Vagina (tissue), 2 donors: ENCODE results near the gene ARHGAP4.

Experiments used
- CTCF ChIP-seq, 3 experiments: fragments of 450-650 bp in 2 of 3; fragments of 200-600 bp in 1 of 3; sonication (generic) in 1 of 3; IDR thresholded peaks; one replicate each; pipeline ENCODE4 v1.5.1; 2017 to 2019; ENCODE audit warnings: antibody characterized with exemption in 3 of 3, mild to moderate bottlenecking in 2 of 3, moderate library complexity in 2 of 3
- POLR2A ChIP-seq, 2 donors: fragments of 450-650 bp; IDR thresholded peaks; one replicate each; pipeline ENCODE4 v1.6.1; 2017; ENCODE audit warnings: antibody characterized with exemption in 2 of 2, mild to moderate bottlenecking in 2 of 2, moderate library complexity in 2 of 2
- POLR2AphosphoS5 ChIP-seq, 2 donors: sonication (generic); formaldehyde crosslinking; IDR thresholded peaks; one replicate each; pipeline ENCODE4 v1.9.0; 2017; ENCODE audit warnings: antibody characterized with exemption in 2 of 2, mild to moderate bottlenecking in 2 of 2, low read depth in 1 of 2; ENCODE audit not compliant: insufficient read depth in 1 of 2

- TF ChIP-seq POLR2AphosphoS5 (IDR thresholded peaks at IDR 0.05; ENCODE audit: insufficient read depth in 1 of 2, low read depth in 1 of 2) (no peak), CTCF (IDR thresholded peaks at IDR 0.05) (no peak), POLR2A (IDR thresholded peaks at IDR 0.05) (no peak)
Measured at GRCh38 chrX:153869473-153870287, 56.4 kb downstream of the ARHGAP4 start.
